ENCODE measurements around the gene PLSCR3.
A peak's percentile ranks its signal among the peaks of the same experiment; 100 is the strongest.

Gene PLSCR3

DNA sequence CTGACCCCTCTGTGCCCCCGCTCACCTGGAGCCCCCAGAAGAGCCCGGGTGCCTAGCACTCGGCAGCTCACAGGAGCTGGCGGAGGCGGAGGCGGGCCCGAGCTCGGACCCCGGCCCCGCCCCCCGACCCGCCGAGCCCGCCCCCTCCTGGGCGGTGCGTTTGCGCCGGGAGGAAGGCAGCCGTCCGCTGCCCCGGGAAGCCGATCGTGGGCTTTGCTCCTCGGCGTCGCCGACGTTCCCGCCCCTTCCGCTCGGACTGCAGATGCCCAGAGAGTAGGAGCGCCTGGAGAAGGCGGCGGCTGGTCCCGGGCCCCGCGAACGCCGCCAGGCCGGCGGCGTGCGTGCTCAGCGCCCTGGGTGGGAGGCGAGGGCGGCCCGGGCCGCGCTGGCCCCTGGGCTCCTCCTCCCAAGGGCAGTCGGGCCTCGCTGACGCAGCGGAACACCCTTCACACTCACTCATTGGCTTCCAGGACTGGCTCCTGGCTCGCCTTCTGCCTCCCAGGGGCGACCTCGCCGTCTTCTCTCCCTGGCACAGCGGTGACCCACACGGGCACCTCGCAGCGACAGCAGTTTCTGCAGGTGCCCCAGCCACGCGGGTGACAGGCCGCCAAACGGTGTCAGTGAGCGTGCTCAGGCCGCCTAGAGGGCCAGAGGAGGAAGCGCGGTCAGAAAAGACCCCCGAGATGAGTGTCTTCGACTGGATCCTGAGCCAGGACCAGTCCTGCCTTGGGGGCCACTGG, at the start of gene PLSCR3:
Gene PLSCR3, minus strand, starts transcription at position 74 of the 740 bp plus-strand sequence. CDS start 415 bp downstream, outside the sequence.
- peak; percentile 85 for DNase-seq

DNA sequence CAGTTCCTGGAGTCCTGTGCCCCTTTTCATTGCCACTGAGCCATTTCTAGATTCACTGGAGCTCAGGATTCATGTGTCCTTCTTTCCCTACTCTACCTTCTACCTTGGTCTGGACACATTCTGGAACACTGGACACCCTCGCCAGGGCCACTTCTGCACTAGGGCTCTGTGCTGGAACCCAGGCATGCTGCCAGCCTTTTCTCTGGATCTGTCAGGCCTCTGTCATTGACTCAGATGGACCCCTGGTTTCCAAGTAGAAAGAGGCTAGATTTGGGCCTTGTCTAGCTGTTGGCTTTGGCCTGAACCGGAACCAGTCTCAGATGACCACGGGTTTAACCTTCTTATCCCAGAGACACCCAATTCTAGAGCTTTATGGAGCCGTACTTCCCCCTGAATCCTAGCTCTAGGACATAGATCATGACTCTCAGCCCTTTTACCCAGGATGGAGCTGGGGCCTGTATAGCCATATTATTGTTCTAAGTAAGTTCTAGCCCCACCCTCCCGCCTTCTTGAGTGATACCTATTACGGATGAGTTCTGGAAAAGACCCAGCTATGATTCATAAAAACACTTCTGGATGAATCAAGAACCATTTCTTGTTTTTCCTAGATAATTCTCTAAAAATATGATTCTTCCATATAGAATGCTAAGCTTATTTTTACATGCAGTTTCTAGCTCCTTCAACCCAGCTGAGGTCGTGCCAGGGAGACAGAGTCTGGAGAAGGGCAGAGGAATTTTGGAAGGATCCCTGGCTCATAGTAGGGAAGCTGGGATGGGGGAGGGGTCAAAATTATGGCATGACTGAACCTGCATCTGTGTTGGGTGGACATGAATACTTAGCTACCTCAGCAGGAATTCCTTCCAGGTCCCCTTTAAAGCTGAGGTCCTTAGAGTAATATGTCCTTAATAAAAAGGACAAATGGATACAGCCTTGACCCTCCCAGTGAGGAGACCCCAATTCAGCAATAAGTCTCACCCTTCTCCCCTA, 49.5 kb upstream of the PLSCR3 start:
- no peak for DNase-seq

DNA sequence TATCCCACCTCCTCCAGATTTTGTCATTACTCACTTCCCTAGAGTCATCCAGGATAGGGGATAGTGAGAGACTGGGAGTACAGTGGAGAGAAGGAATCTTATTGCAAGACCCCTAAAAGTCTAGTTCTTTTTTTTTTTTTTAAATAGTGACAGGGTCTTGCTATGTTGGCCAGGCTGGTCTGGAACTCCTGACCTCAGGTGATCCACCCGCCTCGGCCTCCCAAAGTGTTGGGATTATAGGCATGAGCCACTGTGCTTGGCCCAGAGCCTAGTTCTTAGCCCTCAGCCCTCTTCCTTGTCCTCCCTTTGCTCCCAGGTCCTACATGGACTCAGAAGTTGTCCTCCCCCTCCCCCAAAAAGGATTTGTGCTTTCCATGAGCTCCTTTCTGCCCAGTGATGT, 47.8 kb upstream of the PLSCR3 start:
- DNase-seq, result no peak

DNA sequence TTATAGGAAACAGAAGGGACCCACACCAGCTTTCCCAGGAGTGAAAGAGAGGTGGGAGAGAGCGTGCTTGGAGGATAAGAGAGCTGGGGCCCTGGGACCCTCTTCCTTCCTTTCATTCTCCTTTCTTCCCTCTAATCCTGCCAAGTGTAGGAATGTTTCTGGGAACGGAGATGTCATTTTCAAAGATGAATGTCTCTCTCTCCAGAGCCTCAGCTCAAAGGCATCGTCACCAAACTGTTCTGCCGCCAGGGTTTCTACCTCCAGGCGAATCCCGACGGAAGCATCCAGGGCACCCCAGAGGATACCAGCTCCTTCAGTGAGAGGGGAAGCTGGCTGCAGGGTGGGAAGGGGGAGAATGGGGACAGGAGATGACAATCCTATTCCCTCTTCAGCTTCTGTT, 46.9 kb upstream of the PLSCR3 start:
- DNase-seq, result no peak

DNA sequence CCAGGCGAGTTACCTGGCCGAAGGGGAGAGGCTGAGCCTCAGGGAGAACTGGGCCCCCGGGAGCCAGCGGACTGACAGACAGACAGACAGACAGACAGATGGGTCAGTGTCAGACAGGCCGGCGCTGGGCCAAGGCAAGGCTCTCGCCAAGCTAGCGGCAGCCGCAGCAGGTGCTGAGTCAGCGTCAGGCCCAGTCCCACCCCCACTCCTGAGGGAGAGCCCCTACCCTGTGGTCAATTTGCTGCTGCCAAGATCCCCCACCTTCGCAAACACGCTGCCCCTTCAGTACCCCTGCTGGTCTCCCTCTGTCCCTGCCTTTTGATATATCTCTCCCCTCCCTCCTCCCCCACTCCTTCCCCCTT, 46.5 kb upstream of the PLSCR3 start:
- peak; percentile 23 for DNase-seq

DNA sequence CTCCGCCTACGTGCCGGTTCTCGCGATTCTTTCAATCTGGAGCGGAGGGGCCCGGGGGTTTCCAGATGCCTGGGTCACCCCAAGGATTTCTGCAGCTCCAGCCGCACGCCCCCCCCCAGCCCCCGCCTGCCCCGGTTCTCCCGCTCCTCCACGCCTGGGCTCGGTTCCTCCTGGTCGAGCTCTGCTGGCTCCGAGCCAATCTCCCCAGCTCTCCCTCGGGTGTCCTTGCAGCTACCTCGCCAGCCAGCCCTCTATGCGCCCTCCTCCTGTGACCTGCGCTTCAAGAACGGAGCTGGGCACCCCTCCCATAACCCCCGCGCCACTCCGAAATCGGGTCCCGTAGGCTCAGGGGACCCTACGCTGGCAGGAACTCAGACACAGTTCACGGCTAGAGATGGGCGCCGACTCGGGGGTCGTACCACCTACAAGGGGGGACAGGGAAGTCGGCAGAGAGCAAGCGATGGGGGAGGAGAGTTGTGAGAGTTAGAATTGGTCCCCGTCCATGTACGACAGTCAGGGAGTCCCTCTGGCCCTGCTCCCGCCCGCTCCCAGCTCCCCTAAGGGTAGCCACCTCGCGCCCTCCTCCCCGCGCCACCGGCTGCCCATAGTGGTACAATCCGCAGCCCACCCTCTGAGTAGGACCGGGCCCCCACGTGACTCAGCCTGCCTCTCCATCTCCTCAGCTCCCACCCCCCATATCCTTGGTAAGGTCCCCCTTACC, 45.9 kb upstream of the PLSCR3 start:
- DNase-seq, result peak; percentile 18

DNA sequence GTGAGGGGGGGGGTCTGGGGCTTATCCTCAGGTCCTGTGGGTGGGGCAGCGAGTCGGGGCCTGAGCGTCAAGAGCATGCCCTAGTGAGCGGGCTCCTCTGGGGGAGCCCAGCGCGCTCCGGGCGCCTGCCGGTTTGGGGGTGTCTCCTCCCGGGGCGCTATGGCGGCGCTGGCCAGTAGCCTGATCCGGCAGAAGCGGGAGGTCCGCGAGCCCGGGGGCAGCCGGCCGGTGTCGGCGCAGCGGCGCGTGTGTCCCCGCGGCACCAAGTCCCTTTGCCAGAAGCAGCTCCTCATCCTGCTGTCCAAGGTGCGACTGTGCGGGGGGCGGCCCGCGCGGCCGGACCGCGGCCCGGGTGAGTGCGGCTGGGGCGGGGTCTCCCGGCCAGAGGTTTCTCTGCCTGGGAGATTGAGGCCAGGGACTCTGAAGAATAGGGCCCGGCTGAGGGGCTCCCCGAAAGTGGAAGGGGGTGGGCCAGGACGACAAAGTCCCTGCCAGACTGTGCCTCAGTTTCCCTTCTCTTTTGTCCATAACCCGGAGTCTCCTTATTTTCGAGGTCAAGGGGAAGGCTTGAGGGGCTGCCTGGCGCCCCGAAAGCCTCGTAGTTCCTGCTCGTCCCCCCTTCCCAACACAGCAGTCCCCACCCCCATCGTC, 45.3 kb upstream of the PLSCR3 start, which contains the start of gene FGF11:
Gene FGF11, plus strand, starts transcription at position 51 of the 651 bp plus-strand sequence. Its CDS starts 109 bp downstream, at position 160.
- no peak for DNase-seq

DNA sequence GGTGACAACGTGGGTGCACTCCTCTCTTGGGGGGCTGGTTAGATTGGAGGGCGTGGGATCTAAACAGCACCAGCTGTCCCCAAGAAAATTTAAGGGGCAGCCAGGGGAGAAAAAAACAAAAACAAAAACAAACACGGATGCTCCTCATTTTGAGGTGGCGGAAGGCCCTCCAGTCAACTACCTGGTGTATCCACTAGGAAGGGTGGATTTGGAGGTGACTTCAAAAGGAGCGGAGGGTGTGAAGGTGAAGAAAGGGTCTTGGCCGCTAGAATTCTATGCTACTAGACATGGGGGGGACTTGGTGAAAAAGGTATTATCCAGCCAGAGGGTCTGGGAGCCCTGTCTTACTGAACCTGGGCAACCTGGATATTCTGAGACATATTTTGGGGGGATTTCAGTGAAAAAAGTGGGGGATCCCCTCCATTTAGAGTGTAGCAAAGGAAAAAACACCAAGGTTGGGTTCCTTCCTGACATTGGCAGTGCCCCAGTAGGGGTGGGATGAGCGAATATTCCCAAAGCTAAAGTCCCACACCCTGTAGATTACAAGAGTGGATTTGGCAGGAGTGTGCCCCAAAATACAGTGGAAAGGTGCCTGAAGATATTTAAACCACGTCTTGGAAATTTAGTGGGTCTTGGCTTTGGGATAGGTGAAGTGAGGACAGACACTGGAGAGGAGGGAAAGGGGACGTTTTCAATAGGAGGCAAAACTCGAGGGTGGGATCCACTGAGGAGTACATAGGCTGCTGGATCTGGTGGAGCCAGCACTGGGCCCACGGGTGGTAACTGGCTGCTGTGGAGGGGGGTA, 44.5 kb upstream of the PLSCR3 start:
- no peak for DNase-seq

DNA sequence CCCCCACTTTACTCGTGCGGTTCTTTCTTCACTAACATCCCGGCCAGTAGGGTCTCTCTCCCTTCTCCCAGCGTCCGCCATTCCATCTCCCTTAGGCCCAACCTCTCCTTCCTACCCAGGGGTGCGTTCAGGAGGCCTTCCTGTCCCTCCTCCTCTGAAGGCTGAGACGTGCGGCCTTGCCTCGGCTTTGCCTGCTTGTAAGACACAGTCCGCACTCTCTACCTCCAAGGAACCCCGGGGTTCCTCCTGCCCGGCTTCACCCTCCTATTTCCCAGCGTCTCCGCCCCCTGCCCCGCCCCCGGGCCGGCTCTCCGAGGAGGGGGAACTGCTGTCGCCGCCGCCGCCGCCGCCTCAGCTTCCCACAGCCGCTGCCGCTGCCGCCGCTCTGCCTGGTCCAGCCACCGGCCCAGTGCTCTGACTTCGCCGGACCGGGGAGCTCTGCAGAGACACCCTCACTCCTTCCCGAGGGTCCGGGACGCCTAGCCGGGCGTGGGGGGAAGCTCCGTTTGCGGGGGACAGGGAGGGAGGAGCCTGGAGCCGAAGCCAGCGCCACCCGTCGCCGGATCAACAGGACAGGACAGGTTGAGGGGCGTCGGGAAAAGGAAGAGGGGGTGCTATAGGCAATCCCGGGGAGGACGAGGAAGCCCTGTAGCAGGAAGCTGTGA, 43.8 kb upstream of the PLSCR3 start:
- peak; percentile 58 for DNase-seq

DNA sequence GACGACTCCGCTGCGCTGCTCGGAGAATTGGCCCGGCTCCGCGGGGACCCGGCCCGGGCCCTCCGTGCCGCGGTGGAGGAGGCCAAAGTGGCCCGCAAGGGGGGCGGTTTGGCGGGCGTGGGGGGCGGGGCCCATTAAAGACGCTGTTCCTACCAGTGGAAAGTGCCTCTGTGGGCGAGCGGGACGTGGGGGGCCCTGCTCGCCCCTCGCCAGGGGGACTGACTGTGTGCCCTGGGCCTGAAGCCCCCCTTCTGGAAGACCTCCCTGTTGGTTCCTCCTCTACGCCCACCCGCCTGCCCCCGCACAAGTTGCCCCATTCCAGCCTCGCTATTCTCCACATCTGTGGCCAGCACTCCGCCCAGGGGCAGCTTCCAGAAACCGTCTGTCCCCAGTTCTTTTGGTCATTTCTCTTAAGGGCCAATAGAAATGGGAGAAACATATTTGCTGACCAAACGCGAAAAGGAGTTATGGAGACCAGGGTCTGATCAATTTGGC, 43.1 kb upstream of the PLSCR3 start:
- DNase-seq, result no peak

DNA sequence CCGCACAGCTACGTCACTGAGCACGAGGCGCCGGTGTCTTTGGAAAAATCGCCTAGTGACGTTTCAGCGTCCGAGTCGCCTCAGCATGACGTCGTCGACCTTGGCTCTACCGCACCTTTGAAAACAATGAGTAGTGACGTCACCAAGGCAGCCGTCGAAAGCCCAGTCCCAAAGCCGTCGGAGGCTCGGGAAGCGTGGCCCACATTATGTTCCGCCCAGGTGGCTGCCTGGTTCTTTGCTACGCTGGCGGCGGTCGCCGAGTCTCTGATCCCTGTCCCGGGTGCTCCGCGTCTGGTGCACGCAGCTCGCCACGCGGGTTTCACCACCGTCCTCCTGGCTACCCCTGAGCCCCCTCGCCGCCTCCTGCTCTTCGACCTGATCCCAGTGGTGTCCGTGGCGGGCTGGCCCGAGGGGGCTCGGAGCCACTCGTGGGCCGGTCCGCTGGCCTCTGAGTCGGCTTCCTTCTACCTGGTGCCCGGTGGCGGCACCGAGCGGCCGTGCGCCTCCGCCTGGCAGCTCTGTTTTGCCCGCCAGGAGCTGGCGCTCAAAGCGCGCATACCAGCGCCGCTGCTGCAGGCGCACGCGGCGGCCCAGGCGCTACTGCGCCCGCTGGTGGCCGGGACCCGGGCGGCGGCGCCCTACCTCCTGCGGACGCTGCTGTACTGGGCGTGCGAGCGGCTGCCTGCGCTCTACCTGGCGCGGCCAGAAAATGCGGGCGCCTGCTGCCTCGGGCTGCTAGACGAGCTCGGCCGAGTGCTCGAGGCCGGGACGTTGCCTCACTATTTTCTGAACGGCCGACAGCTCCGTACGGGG, 42.4 kb upstream of the PLSCR3 start:
- DNase-seq, result peak; percentile 82

DNA sequence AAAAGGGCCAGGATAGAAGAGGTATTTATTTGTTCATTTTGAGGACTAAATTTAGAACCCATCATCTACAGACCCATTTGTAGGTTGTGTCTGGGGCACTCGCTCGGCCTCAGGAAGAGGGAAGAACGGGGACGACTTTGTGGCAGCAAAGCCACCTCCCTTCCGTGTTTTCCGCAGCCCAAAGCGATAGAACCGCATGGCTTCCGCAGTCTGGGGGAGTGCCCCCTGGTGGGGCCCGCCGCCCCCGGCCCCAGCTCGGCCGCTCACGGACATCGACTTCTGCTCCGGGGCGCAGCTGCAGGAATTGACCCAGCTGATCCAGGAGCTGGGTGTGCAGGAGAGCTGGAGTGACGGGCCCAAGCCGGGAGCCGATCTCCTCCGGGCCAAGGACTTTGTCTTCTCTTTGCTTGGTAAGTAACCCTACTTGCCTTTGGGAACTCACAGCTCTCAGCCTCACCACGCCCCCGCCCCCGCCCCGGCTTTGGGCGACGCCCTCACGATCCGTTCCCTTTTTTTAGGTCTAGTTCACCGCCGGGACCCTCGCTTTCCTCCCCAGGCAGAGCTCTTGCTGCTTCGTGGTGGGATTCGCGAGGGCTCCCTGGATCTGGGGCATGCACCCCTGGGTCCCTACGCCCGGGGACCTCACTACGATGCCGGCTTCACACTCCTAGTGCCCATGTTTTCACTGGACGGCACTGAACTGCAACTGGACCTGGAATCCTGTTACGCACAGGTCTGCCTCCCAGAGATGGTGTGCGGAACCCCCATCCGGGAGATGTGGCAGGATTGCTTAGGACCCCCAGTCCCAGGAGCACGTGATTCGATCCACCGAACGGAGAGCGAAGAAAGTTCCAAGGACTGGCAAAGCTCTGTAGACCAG, 41.6 kb upstream of the PLSCR3 start:
- peak; percentile 62 for DNase-seq

DNA sequence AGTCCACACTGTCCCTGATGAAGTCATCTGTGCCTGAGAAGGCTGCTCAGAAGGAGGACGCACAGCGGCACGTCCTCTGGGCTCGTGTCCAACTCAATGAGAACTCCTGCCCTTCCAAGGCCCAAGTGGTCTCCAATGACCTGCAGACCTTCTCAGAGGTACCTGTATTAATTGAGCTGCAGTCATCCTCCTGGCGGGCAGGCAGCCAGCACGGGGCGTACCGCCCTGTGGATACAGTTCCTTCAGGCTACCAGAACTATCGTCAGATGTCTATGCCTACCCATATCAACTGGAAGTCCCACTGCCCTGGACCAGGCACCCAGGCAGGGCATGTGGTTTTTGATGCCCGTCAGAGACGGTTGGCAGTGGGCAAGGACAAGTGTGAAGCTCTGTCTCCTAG, 38.0 kb upstream of the PLSCR3 start:
- no peak for DNase-seq

DNA sequence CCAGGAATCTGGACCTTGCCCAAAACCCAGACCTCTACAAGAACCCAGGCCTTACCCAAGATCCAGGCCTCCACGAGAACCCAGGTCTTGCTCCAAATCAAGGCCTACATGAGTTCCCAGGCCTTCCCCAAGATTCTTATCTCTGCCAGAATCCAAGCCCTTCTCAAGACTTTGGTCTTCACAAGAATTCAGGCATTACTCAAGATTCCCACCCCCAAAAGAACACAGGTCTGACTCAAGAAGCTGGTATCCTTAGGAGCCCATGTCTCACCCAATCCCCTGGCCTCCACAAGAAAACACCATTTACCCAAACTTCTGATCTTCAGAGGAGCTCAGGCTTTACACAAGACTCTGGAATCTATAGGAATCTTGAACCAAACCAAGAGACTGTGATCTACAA, 36.9 kb upstream of the PLSCR3 start:
- no peak for DNase-seq

DNA sequence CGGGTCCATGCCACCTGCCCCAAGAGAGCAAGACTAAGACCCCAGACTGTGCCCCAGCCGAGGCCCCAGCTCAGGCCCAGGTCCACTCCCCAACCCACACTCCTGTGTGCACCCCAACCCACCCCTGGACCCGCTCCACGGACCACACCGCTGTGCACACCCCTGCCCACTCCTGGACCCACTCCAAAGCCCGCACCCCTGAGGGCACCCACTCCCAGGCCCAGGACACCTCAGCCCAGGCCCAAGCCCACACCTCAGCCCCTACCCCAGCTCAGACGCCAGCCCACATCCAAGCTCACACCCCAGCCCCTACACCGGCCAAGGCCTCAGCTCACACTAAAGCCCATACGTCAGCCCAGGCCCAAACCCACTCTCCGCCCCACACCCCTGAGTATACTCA, 35.4 kb upstream of the PLSCR3 start:
- no peak for DNase-seq

DNA sequence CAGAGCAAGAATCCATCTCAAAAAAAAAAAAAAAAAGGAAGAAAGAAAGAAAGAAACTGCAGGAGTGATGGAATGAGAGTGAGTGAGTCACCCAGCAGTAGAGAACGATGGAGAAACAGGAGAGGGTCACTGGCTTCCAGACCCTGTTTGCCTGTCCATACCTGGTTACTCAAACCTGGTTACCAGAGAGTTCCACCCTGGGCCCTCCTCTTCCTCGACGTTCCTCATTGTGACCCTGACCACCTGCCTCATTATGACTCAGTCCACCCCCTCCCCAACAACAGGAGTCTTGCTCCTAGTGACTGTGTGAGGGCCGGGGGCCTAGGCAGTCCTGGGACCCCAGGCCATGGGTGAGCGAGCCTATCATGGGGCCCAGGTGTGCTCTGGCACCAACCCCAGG, 34.2 kb upstream of the PLSCR3 start, which contains the start of gene SPEM3:
Gene SPEM3, plus strand, starts transcription at position 301 of the 400 bp plus-strand sequence. Its CDS starts 46 bp downstream, at position 347.
- no peak for DNase-seq

DNA sequence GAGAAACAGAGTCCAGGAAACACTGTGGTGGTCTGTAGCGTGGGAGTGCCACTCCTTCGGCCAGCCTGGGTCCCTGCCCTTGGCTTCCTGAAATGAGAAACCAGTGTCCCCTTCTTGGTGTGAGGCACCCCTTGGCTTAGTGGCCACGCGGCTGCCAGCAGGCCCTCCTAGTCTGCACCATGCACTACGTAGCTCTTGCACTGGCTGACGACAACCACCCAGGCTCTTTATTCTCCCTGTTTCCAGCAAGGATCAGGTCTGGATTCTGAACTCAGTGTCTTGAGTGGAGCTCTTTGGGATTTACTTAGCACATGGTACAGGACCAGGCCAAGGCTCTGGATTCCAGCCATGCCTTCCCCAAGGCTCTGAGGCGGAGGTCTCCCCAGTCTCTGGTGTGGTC, 33.2 kb upstream of the PLSCR3 start:
- no peak for DNase-seq

DNA sequence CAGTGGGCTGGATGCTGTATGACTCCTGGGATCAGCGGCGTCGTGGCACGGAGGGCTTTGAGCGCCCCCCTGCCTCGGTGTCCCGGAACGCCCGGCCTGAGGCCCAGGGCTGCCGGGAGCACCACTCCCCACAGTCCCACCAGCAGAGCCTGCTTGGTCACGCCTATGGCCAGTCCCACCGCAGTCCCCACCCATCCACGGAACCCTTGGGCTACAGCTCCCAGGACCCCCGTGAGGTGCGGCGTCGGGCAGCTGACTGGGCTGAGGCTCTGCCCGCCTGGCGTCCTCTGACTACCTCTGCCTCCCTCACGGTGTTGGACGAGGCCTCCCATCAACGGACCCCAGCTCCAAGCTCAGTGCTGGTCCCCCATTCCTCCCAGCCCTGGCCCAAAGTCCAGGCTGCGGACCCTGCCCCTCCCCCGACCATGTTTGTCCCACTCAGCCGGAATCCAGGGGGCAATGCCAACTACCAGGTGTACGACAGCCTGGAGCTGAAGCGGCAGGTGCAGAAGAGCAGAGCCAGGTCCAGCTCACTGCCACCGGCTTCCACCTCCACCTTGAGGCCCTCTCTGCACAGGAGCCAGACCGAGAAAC, 32.7 kb upstream of the PLSCR3 start:
- DNase-seq, result no peak

All from activated naive CD4-positive, alpha-beta T cell treated with Interleukin-2 at 50 U/mL for 16 hours (primary cell).